Sigmoid colon (tissue), 4 donors: ENCODE data around the gene FAM136A.

Experiments used
- CTCF ChIP-seq, 4 experiments: fragments of 450-650 bp in 3 of 4; fragments of 200-600 bp in 1 of 4; IDR thresholded peaks; one replicate each; pipeline ENCODE4 v1.5.1; 2016 to 2019; ENCODE audit warnings: antibody characterized with exemption in 4 of 4, mild to moderate bottlenecking in 3 of 4, moderate library complexity in 2 of 4
- EP300 ChIP-seq, 4 donors: sonication (generic); formaldehyde crosslinking; IDR thresholded peaks; one replicate each; pipeline ENCODE4 v1.6.1; 2017; ENCODE audit warnings: antibody characterized with exemption in 4 of 4
- POLR2A ChIP-seq, 2 donors: fragments of 450-650 bp; IDR thresholded peaks; one replicate each; pipeline ENCODE4 v1.6.1; 2016; ENCODE audit warnings: antibody characterized with exemption in 2 of 2, mild to moderate bottlenecking in 2 of 2, moderate library complexity in 2 of 2
- POLR2AphosphoS5 ChIP-seq, 4 donors: sonication (generic); formaldehyde crosslinking; IDR thresholded peaks; one replicate each; pipeline ENCODE4 v1.6.1; 2017; ENCODE audit warnings: antibody characterized with exemption in 4 of 4

GRCh38 chr2:70314640-70315039 lies 12.8 kb upstream of the FAM136A start:
- TF ChIP-seq CTCF (IDR thresholded peaks at IDR 0.05): no peak
- TF ChIP-seq EP300 (IDR thresholded peaks at IDR 0.05): no peak
- TF ChIP-seq POLR2A (IDR thresholded peaks at IDR 0.05): no peak
- no peak for TF ChIP-seq POLR2AphosphoS5 (IDR thresholded peaks at IDR 0.05)
